ENCODE measurements around the gene LRMDA.
A peak's percentile ranks its signal among the peaks of the same experiment; 100 is the strongest.

Gene LRMDA

GRCh38 chr10:75929630-75930161 is 498.3 kb downstream of the LRMDA start:
- Mint-ChIP-seq H3K36me3 (ENCODE audit: low read depth) (no peaks in the 10 kb centered on the region), H3K27me3 (ENCODE audit: low read depth, poor library complexity) (peaks cover 10% of the 10 kb centered on the region), H3K4me1 (peaks cover 29% of the 10 kb centered on the region), H3K27ac (no peak overlapping the region), H3K9me3 (no peaks in the 10 kb centered on the region), H3K4me3 (no peak overlapping the region)
- no peak for DNase-seq
- no peak for TF ChIP-seq CTCF (IDR thresholded peaks at IDR 0.05)

GRCh38 chr10:75932921-75933320 is 501.5 kb downstream of the LRMDA start:
- Mint-ChIP-seq H3K4me3 (no peak overlapping the region), H3K4me1 (peaks cover 26% of the 10 kb centered on the region), H3K9me3 (no peaks in the 10 kb centered on the region), H3K27me3 (ENCODE audit: low read depth, poor library complexity) (peaks cover 12% of the 10 kb centered on the region), H3K27ac (no peak overlapping the region), H3K36me3 (ENCODE audit: low read depth) (no peaks in the 10 kb centered on the region)
- no peak for DNase-seq
- no peak for TF ChIP-seq CTCF (IDR thresholded peaks at IDR 0.05)

GRCh38 chr10:75935240-75935639 is 503.8 kb downstream of the LRMDA start:
- Mint-ChIP-seq H3K27ac (no peak overlapping the region), H3K9me3 (no peaks in the 10 kb centered on the region), H3K4me1 (peaks cover 47% of the 10 kb centered on the region), H3K4me3 (no peak overlapping the region), H3K36me3 (ENCODE audit: low read depth) (no peaks in the 10 kb centered on the region), H3K27me3 (ENCODE audit: low read depth, poor library complexity) (peaks cover 15% of the 10 kb centered on the region)
- TF ChIP-seq CTCF (IDR thresholded peaks at IDR 0.05), result no peak
- DNase-seq, result no peak

GRCh38 chr10:75935650-75936400 is 504.4 kb downstream of the LRMDA start:
- TF ChIP-seq CTCF (IDR thresholded peaks at IDR 0.05), result no peak
- Mint-ChIP-seq H3K36me3 (ENCODE audit: low read depth) (no peaks in the 10 kb centered on the region), H3K4me3 (no peak overlapping the region), H3K27ac (no peak overlapping the region), H3K27me3 (ENCODE audit: low read depth, poor library complexity) (peaks cover 15% of the 10 kb centered on the region), H3K9me3 (no peaks in the 10 kb centered on the region), H3K4me1 (peaks cover 52% of the 10 kb centered on the region)
- DNase-seq, result no peak

- Mint-ChIP-seq H3K27ac (no peak overlapping the region), H3K27me3 (ENCODE audit: low read depth, poor library complexity) (peaks cover 15% of the 10 kb centered on the region), H3K4me3 (no peak overlapping the region), H3K4me1 (peaks cover 58% of the 10 kb centered on the region), H3K9me3 (no peaks in the 10 kb centered on the region), H3K36me3 (ENCODE audit: low read depth) (no peaks in the 10 kb centered on the region)
- TF ChIP-seq CTCF (IDR thresholded peaks at IDR 0.05), result no peak
- no peak for DNase-seq
Observed at GRCh38 chr10:75936841-75937240, 505.4 kb downstream of the LRMDA start.

GRCh38 chr10:75937823-75938222 is 506.4 kb downstream of the LRMDA start:
- Mint-ChIP-seq H3K4me3 (no peak overlapping the region), H3K27me3 (ENCODE audit: low read depth, poor library complexity) (peaks cover 10% of the 10 kb centered on the region), H3K4me1 (peaks cover 58% of the 10 kb centered on the region), H3K36me3 (ENCODE audit: low read depth) (no peaks in the 10 kb centered on the region), H3K9me3 (peaks cover 2% of the 10 kb centered on the region), H3K27ac (peak overlapping the region; percentile 23)
- no peak for TF ChIP-seq CTCF (IDR thresholded peaks at IDR 0.05)
- DNase-seq, result no peak

All from nephron progenitor cell (in vitro differentiated cells).